Germinal center (tissue), 1 donor: ENCODE data around the gene PRAMEF27.
"Not testable (repeated sequence)": the region's sequence is repeated elsewhere in the genome, so short reads cannot be mapped to it uniquely, and the experiment has no call there.

Experiments used
- DNase-seq: peaks from one replicate; pipeline ENCODE4 v3.0.0; 2012; ENCODE audit warnings: mixed read lengths, low spot score

Gene PRAMEF27

GRCh38 chr1:13056475-13056874, at the start of gene PRAMEF27:
Gene PRAMEF27 (minus strand): TSS chr1:13056575. CDS start chr1:13053659, 2,916 bp downstream.
- not testable (repeated sequence) for DNase-seq

- DNase-seq: not testable (repeated sequence)
These were observed 14.1 kb upstream of the PRAMEF27 start, which contains the start of gene PRAMEF25 for GRCh38 chr1:13070474-13070873. Gene PRAMEF25 (plus strand): TSS chr1:13070774. CDS start chr1:13073694, 2,920 bp downstream.

GRCh38 chr1:13019846-13020245, 36.5 kb downstream of the PRAMEF27 start:
- DNase-seq: not testable (repeated sequence)

- DNase-seq: not testable (repeated sequence)
These were observed 44.4 kb downstream of the PRAMEF27 start for GRCh38 chr1:13011932-13012331.

GRCh38 chr1:13009348-13009747, 47.0 kb downstream of the PRAMEF27 start:
- DNase-seq: not testable (repeated sequence)

GRCh38 chr1:13005732-13006131, 50.6 kb downstream of the PRAMEF27 start:
- not testable (repeated sequence) for DNase-seq
